NCI-H1048 (cell line): ENCODE results near the gene ANKRD44.

Source experiments
- DNase-seq: peaks from one replicate; lab custom pipeline; 2025; lab: John Stamatoyannopoulos, UW

ANKRD44 gene

DNA sequence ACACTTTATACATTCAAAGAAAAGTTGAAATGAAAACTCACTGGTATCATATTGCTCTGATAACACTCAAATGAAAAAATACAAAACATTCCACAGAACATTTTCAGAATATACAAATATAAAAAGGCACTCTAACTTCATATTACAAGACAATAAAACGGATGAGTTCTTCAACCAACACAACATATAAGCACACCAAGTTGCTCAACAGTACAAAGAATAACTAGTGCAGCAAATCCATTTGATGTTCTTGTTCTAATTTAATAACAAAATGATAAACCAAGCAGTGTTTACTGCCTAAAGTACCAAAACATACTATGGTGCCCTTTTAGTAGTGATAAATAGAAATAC is 323.3 kb downstream of the ANKRD44 start:
- no peak for DNase-seq

- DNase-seq = no peak
These were observed 324.9 kb downstream of the ANKRD44 start for GRCh38 chr2:196985511-196986183.

DNA sequence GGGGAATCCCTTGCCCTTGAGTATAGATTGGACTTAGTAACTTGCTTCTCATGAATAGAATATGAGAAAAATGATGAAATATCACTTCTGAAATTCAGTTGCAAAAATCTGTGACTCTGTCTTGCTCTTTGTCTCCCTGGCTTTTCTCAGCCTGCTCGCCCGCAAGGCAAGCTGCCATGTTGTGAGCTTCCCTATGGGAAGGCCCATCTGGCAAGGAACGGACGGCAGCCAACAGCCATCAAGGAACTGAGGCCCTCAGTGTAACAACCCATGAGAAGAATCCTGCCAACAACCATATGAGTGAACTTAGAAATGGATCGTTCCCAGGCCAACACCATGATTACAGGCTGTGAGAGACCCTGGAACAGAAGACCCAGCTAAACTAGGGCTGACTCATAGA is 325.7 kb downstream of the ANKRD44 start:
- DNase-seq = no peak

DNA sequence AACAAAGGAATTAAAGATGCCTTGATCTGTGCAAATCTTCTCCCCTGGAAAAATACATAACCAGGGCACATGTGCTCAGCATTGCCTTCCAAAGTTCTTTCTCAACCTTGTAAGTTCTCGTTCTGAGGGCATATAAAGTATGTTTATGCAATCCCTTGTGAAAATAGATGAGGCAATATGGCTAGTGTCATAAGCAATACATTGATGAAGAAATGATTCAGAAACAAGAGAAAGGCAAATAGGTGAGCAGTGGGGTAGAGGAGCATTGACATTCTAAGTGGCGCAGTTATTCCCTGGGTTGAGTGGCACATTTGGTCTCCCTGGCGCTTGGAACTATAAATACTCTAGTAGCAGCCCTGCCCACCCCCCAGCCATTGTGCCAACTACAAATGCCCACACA is 326.6 kb downstream of the ANKRD44 start:
- DNase-seq = no peak

DNA sequence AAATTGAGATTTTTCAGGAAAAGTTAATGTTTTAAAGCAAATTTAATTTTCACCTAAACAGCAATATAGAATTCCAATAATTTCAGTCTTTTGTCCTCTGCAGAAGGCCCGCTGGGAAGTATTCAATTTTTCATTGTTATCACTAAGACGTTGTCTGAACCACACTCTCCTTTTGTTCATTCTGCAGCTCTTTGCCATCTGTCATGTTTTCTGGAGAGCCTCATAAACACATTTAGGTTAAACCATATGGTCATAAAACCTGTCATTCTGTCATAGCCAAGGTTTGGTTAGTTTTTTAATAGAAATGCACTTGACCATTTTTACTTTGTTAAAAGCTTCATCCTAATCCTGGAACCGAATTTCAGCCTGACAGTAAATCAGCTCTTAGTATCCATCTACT is 330.1 kb downstream of the ANKRD44 start:
- DNase-seq = no peak

GRCh38 chr2:196980001-196980400 is 330.6 kb downstream of the ANKRD44 start:
- DNase-seq = no peak

GRCh38 chr2:196977507-196977906 is 333.1 kb downstream of the ANKRD44 start:
- DNase-seq = no peak

DNA sequence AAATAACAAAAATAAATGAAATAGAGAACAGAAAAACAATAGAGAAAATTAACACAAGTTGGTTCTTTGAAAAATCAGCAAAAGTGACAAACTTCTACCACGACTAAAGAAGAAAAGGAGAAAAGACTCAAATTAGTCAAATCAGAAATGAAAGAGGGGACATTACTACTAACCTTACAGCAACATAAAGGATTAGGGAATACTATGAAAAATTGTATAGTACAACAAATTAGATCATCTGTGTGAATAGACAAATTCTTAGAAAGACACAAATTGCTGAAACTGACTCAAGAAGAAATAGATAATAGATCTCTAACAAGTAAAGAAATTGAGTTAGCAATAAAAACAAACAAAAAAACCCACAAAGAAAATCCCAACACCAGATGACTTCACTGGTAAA is 335.6 kb downstream of the ANKRD44 start:
- no peak for DNase-seq

DNA sequence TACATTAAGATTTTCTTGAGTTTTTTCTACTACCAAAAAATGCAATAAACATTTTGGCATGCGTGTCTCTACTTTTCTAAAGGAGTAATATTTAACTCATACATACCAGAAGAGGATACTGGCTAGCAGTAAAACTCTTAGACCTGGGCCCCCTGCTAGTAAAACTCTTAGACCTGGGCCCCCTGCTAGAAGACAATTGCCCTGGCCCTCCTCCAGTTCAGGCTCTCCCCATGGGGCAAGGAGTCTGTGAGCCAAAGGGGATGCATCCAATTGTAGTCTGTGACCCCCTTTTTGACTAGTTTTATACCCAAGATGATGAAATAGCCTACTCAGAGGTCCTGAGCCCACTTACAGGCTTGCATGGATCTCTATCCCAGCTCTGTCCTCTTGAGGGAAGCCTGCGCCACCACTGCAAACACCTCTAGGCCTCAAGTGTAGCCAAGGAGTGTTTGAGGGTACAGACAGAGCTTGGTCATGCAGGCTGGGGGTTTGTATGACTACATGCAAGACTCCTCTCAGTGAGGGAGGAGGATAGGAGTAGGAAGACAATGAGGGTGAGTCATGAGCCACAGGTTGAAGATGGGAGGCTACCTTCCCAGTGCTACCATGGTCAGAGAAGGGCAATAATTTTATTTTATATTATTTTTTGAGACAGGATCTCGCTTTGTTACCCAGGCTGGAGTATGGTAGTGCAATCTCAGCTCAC is 338.9 kb downstream of the ANKRD44 start:
- DNase-seq = no peak

DNA sequence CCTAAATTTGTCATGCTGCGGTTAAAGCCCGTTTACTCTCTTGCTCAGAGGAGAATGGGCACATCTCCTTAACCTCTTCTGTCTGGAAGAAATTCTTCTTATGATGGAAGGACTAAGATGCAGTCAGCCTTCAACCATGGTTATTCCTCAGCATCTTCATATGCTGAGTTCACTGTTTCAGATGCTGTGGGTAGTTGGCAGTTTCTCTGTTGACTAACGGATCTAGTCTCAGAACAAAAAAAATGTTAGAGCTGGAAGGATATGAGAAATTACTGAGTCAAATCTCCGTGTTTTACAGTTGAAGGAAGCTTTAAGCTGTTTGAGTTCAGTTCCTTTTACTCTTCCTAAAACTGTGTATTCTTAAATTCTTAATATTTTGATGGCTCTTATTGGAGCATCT is 340.5 kb downstream of the ANKRD44 start:
- no peak for DNase-seq

- DNase-seq = no peak
These were observed 342.1 kb downstream of the ANKRD44 start for GRCh38 chr2:196968516-196968915.

DNA sequence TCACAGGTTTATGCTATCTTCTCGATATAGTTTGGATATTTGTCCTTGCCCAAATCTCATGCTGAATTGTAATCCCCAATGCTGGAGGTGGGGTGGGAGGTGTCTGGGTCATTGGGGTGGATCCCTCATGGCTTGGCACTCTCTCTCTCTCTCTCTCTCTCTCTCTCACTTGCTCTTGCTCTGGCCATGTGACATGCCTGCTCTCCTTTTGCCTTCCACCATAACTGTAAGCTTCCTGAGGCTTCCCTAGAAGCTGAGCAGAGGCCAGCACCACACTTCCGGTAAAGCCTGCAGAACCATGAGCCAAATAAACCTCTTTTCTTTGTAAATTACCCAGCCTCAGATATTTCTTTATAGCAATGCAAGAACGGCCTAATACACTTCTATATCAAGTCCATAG is 342.8 kb downstream of the ANKRD44 start:
- no peak for DNase-seq

GRCh38 chr2:196967116-196967515 is 343.5 kb downstream of the ANKRD44 start:
- no peak for DNase-seq

GRCh38 chr2:196966061-196966460 is 344.5 kb downstream of the ANKRD44 start:
- DNase-seq = no peak

DNA sequence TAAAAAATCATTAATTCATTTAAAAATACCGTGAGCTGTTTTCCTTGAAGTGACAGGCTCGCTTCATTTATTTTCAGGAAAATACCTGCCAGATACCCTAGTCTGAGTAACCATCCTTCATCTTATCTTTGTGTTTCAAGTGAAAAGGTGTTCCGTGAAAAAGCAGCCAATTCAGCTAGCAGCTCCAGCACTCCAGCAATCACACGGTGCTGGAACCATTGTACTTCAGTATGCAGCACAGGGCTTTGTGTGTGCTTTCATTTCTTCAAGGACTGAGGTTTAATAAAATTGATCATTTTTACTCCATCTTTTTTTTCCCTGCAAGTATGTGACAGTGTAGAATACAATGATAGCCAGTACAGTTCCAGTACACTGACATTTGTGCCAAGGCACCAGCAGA is 344.9 kb downstream of the ANKRD44 start:
- DNase-seq = no peak

- no peak for DNase-seq
These were observed 346.6 kb downstream of the ANKRD44 start for GRCh38 chr2:196963961-196964360.

DNA sequence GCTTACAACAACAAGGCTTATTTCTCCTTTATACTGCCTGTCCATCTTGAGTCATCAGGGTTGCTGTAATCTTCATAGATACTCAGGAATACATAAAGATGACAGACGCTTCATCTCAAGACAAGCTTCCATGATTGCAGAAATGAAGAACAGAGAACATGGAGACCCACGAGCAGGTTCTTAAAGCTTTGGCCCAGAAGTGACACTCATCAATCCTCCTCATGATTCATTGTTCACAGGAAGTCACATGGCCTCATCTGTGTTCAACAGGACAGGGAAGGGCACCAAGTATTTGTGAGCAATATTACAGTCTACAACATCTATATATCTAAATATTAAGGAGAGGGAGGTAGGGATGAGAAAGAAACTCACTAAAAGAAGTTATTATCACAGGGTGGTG is 347.5 kb downstream of the ANKRD44 start:
- no peak for DNase-seq

- DNase-seq = no peak
These were observed 348.3 kb downstream of the ANKRD44 start for GRCh38 chr2:196962325-196962724.

DNA sequence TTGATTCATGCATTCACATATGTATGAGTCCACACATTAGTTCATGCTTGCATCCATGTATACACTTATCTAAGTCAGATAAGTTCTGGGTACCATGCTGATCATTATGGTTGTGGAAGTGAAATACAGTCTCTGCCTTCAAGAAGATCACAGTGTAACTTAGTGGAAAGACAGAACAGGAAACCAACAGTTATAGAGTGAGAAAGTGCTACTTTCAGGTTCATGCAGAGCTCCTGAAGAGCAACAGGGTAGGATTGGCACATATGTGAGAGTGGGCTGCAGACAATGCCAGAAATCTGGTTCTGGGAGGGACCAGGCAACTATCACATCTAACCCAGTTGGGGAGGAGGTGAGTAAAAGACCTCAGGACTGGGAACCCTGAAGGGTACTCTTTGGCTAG is 348.7 kb downstream of the ANKRD44 start:
- DNase-seq = no peak

DNA sequence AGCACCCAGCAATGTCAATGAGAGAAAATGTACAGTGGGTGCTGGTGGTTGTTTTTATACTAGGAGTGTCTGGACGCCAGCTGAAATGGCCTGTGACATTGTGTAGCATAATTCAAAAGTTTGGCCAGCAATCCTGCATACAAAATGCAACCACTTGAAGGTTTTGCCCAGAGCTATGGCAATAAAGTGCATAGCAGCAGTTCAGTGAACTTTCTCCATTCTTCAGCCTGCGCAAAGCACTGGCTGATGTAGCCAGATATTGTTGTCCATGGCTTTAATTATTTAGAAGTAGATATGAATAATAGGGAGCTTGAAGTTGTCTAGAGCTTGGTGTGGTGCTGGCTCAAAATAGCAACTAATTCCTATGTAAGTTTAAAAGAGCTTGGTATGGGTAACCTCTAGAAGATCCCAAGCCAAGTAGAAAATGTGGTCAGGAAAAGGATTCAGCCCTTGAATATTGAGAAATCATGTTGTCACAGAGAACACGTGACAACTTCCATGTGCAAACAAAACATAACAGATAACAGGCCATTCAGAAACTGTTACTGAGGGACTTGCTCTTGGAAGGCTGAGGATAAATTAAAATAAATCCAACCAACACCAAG is 350.7 kb downstream of the ANKRD44 start:
- no peak for DNase-seq

DNA sequence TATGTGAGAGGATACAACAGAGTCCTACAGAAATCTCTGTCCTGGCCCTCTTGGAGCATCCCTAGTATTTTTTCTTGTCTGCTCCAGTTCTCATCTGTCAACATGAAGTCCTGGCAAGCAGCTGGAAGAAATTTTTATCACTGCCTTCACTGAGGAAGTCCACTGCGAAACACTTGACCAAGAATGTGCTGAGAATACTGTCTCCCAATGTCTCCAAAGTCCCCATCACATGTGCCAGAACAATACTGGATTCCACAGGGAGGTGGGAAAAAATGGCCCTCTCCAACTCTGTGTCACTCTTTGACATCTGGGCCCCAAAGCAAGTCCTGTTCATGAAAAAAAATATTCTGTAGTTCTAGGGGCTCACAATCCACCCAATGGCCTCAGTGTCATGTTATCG is 351.3 kb downstream of the ANKRD44 start:
- no peak for DNase-seq

GRCh38 chr2:196957881-196958525 is 352.6 kb downstream of the ANKRD44 start:
- DNase-seq = no peak

GRCh38 chr2:196957442-196957841 is 353.1 kb downstream of the ANKRD44 start:
- DNase-seq = no peak
